SK-N-SH (cell line): Measurements from ENCODE around the gene RAMACL.

Experiments
- MEF2A ChIP-seq: IDR thresholded peaks from 2 replicates; pipeline ENCODE4 v1.4.0; 2012; ENCODE audit warnings: low read depth, borderline replicate concordance
- MXI1 ChIP-seq: IDR thresholded peaks from 2 replicates; pipeline ENCODE4 v1.6.1; 2012; ENCODE audit warnings: mild to moderate bottlenecking, low read depth, low read length, improper control_type of control experiment
- POLR2AphosphoS5 ChIP-seq: IDR thresholded peaks from 2 replicates; pipeline ENCODE4 v1.6.1; 2012; ENCODE audit warnings: low read depth, low read length
- TF ChIP-seq, protein P1 (sequence below): IDR thresholded peaks from 2 replicates; pipeline ENCODE4 v1.6.1; 2012; ENCODE audit warnings: mild to moderate bottlenecking, low read depth, low read length, moderate library complexity

DNA sequence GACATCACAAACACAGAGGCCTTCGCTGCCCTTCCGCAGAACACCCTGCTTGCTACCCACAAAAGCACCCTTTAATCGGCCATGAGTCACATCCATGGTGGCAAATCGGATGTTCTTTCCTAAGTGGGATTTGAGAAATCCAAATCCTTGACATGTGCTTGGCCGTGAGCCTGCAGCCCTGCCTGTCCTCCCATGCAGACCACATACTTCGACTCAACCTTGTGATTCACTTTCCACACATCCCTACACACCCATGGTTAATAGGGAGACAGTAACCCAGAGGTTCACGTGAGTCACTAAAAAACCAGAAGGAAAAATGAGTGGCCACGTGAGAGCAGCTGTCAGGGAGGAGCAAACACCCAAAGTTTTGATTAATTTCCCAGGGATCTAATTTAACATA lies 19.4 kb downstream of the RAMACL start:
- TF ChIP-seq, protein P1, sequence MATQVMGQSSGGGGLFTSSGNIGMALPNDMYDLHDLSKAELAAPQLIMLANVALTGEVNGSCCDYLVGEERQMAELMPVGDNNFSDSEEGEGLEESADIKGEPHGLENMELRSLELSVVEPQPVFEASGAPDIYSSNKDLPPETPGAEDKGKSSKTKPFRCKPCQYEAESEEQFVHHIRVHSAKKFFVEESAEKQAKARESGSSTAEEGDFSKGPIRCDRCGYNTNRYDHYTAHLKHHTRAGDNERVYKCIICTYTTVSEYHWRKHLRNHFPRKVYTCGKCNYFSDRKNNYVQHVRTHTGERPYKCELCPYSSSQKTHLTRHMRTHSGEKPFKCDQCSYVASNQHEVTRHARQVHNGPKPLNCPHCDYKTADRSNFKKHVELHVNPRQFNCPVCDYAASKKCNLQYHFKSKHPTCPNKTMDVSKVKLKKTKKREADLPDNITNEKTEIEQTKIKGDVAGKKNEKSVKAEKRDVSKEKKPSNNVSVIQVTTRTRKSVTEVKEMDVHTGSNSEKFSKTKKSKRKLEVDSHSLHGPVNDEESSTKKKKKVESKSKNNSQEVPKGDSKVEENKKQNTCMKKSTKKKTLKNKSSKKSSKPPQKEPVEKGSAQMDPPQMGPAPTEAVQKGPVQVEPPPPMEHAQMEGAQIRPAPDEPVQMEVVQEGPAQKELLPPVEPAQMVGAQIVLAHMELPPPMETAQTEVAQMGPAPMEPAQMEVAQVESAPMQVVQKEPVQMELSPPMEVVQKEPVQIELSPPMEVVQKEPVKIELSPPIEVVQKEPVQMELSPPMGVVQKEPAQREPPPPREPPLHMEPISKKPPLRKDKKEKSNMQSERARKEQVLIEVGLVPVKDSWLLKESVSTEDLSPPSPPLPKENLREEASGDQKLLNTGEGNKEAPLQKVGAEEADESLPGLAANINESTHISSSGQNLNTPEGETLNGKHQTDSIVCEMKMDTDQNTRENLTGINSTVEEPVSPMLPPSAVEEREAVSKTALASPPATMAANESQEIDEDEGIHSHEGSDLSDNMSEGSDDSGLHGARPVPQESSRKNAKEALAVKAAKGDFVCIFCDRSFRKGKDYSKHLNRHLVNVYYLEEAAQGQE = no peak
- TF ChIP-seq MEF2A (no peak), MXI1 (no peak), POLR2AphosphoS5 (peak; percentile 56; the same call in 1 of the 2 replicates)
